ENCODE measurements around the gene BAG2.
A peak's percentile ranks its signal among the peaks of the same experiment; 100 is the strongest.

Gene BAG2

GRCh38 chr6:57162516-57162915 lies 9.6 kb upstream of the BAG2 start:
- no peak overlapping the region for H2AFZ ChIP-seq (ENCODE audit: low read depth)
- H3K9ac ChIP-seq: no peak overlapping the region
- H3K36me3 ChIP-seq (ENCODE audit: insufficient read depth): no peaks in the 10 kb centered on the region
- no peaks in the 10 kb centered on the region for H3K79me2 ChIP-seq (ENCODE audit: insufficient read depth, low read depth)
- H3K4me3 ChIP-seq (IDR thresholded peaks at IDR 0.05; ENCODE audit: insufficient read depth, low read depth, low read length): no peak overlapping the region
- H3K27me3 ChIP-seq (ENCODE audit: insufficient read depth, low read depth): no peaks in the 10 kb centered on the region
- H3K27ac ChIP-seq: no peak overlapping the region
- H3K4me1 ChIP-seq (ENCODE audit: low read depth, poor library complexity, severe bottlenecking): no peaks in the 10 kb centered on the region
- TF ChIP-seq CTCF (conservative IDR thresholded peaks at IDR 0.05; ENCODE audit: low read depth, low read length): no peak
- H4K20me1 ChIP-seq (ENCODE audit: insufficient read depth): no peaks in the 10 kb centered on the region
- no peak overlapping the region for H3K4me2 ChIP-seq

- Histone ChIP-seq H3K79me2 (ENCODE audit: insufficient read depth, low read depth) (no peaks in the 10 kb centered on the region), H3K36me3 (ENCODE audit: insufficient read depth) (no peaks in the 10 kb centered on the region), H3K27me3 (ENCODE audit: insufficient read depth, low read depth) (no peaks in the 10 kb centered on the region), H3K27ac (no peak overlapping the region), H2AFZ (ENCODE audit: low read depth) (no peak overlapping the region), H4K20me1 (ENCODE audit: insufficient read depth) (no peaks in the 10 kb centered on the region), H3K4me1 (ENCODE audit: low read depth, poor library complexity, severe bottlenecking) (no peaks in the 10 kb centered on the region), H3K4me3 (IDR thresholded peaks at IDR 0.05; ENCODE audit: insufficient read depth, low read depth, low read length) (no peak overlapping the region), H3K9ac (no peak overlapping the region), H3K4me2 (no peak overlapping the region)
- TF ChIP-seq CTCF (conservative IDR thresholded peaks at IDR 0.05; ENCODE audit: low read depth, low read length): no peak
Measured at GRCh38 chr6:57163956-57164355, 8.2 kb upstream of the BAG2 start.

GRCh38 chr6:57165080-57165479 lies 7.0 kb upstream of the BAG2 start:
- Histone ChIP-seq H3K27me3 (ENCODE audit: insufficient read depth, low read depth) (no peaks in the 10 kb centered on the region), H4K20me1 (ENCODE audit: insufficient read depth) (no peaks in the 10 kb centered on the region), H2AFZ (ENCODE audit: low read depth) (no peak overlapping the region), H3K79me2 (ENCODE audit: insufficient read depth, low read depth) (no peaks in the 10 kb centered on the region), H3K4me2 (no peak overlapping the region), H3K27ac (no peak overlapping the region), H3K4me1 (ENCODE audit: low read depth, poor library complexity, severe bottlenecking) (no peaks in the 10 kb centered on the region), H3K9ac (no peak overlapping the region), H3K4me3 (IDR thresholded peaks at IDR 0.05; ENCODE audit: insufficient read depth, low read depth, low read length) (no peak overlapping the region), H3K36me3 (ENCODE audit: insufficient read depth) (no peaks in the 10 kb centered on the region)
- TF ChIP-seq CTCF (conservative IDR thresholded peaks at IDR 0.05; ENCODE audit: low read depth, low read length): no peak

GRCh38 chr6:57173056-57173885 lies 1.1 kb downstream of the BAG2 start:
- Histone ChIP-seq H3K27ac (no peak overlapping the region; the same call in 1 of the 2 replicates), H3K9ac (peak overlapping the region; percentile 68; the same call in 1 of the 2 replicates), H3K27me3 (ENCODE audit: insufficient read depth, low read depth) (no peaks in the 10 kb centered on the region), H2AFZ (ENCODE audit: low read depth) (peak overlapping the region; percentile 72), H3K36me3 (ENCODE audit: insufficient read depth) (no peaks in the 10 kb centered on the region), H3K79me2 (ENCODE audit: insufficient read depth, low read depth) (no peaks in the 10 kb centered on the region), H3K4me3 (IDR thresholded peaks at IDR 0.05; ENCODE audit: insufficient read depth, low read depth, low read length) (no peak overlapping the region), H3K4me1 (ENCODE audit: low read depth, poor library complexity, severe bottlenecking) (peaks cover 7% of the 10 kb centered on the region), H3K4me2 (peak overlapping the region; percentile 82), H4K20me1 (ENCODE audit: insufficient read depth) (no peaks in the 10 kb centered on the region)
- TF ChIP-seq CTCF (conservative IDR thresholded peaks at IDR 0.05; ENCODE audit: low read depth, low read length): no peak
